ENCODE measurements around the gene KIF6.

DNA sequence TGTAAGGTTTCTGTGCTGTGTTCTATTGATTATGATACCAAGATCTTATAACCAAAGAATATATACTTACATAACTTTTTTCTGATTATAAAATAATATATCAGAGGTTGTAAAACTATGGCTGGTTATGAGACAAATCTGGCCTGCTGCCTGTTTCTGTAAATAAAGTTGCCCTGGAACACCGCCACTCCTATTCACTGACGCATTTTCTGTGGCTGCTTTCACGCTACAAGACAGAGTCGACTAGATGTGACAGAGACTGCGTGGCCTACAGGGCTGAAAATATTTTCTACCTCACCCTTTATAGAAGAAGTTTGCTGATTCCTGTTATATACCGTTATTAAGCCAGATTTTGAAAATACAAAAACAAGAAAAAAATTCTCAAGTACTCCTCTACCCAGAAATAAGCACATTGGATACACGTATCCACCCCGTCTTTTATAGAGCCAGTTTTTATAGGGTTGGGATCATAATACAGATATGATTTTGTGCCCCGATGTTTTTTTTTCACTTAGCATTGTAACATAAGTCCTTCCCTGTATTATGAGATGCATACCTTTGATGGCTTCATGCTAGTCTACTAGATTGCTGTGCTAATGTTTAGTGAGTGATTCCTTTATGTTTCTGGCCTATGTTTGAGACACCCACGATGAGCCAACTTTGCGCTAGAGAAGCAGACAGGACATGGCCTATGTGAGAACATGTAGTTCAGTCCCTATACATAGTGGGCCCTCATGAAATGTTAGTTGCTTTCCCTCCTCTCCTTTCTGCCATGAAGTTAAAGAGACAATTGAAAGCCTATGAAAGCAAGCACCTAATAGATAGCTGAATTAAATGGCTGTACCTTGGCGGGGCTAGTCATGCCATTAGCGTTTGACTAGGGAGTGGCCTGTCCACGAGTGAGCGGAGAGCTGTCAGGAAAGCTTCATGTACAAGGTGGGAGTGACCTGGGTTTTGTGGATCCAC, 304.6 kb downstream of the KIF6 start:
- TF ChIP-seq POLR2A (IDR thresholded peaks at IDR 0.05) = no peak
- TF ChIP-seq CTCF (IDR thresholded peaks at IDR 0.05 in 4 of 5, conservative IDR thresholded peaks at IDR 0.05 in 1 of 5) = no peak

Measured in gastrocnemius medialis (tissue), 4 donors.